DOHH2 (cell line): Measurements from ENCODE around the gene AP3S2.

Experiments used
- CTCF ChIP-seq: fragments of 200-600 bp; sonication (generic); IDR thresholded peaks from one replicate; pipeline ENCODE4 v1.5.1; 2014; ENCODE audit warnings: antibody characterized with exemption, mild to moderate bottlenecking, low read depth, low read length; ENCODE audit not compliant: poor library complexity, severe bottlenecking
- EZH2phosphoT487 ChIP-seq: fragments of 200-600 bp; sonication (generic); IDR thresholded peaks from 2 replicates; pipeline ENCODE4 v1.6.1; 2017; ENCODE audit warnings: borderline replicate concordance, mild to moderate bottlenecking, antibody characterized with exemption, low read length, moderate library complexity, mixed read lengths

DNA sequence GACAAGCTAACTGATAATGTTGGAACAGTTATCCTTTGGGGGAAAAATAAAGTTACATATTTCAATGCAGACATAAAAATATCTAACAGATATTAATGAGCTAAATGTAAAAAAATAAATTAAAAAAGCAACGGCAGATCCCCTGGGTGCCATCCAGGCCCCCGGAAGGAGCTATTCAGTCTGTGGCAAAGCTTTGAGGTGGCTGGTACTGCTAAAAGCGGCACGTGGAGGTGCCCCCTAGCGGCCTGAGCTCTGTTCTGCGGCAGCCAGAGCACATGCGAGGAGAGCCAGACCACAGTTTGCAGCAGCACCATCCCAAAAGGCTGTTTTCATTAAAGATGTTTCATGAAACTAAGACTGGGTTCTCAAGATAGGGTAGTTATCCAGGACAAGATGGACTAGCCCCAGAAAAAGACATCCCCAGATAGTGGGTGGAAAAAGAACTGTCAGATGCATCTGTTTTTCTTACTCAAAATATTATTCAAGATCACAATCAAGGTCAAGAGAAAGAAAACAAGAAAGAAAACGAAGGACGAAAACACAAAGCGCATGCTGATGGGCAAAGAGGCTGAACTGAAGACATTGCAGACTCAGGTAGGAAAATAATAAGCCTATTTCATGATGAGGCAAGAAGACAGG, 18.7 kb downstream of the AP3S2 start:
- TF ChIP-seq CTCF: peak; percentile 96
- no peak for TF ChIP-seq EZH2phosphoT487
